GM06990 (cell line): Measurements from ENCODE around the gene FAHD1.

Experiments
- DNase-seq: peaks from one replicate; pipeline ENCODE4 v3.0.0-alpha.2; 2011; ENCODE audit not compliant: insufficient read length; ENCODE audit errors: extremely low read depth
- H3K27me3 ChIP-seq: replicated peaks from 2 replicates; pipeline ENCODE4 v1.6.0; 2011; ENCODE audit warnings: low read length; ENCODE audit not compliant: control insufficient read depth, insufficient read depth
- H3K36me3 ChIP-seq: 2 replicates; pipeline ENCODE4 v1.5.1; 2011; ENCODE audit warnings: low read length; ENCODE audit not compliant: control insufficient read depth, insufficient read depth
- H3K4me3 ChIP-seq: replicated peaks from 2 replicates; pipeline ENCODE4 v1.5.1; 2011; ENCODE audit warnings: low read depth, mild to moderate bottlenecking, control low read depth, low read length
- TF ChIP-seq, protein P1 (sequence below): IDR thresholded peaks from 2 replicates; pipeline ENCODE4 v1.5.1; 2011; ENCODE audit warnings: low read length, control low read depth, mild to moderate bottlenecking, inconsistent platforms; ENCODE audit not compliant: insufficient read depth, poor library complexity, severe bottlenecking

The FAHD1 gene

DNA sequence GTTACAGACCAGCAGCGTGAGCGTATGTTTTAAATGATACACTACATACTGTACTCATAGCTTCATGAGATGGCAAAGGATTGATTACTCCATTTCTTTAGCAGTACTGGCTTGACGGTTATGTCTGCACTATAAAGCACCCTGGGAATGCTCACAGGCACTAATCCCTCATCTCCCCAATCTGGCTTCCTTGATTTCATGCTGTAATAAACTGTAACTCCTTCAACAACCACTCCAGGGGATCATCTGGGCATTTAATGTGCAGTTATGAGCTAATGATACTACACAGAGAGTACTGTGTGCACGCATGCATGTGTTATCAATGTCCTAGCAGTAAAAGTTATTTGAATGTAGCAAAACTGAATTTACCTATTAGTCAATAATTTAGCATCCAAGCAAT, 24.8 kb downstream of the FAHD1 start:
- TF ChIP-seq, protein P1, sequence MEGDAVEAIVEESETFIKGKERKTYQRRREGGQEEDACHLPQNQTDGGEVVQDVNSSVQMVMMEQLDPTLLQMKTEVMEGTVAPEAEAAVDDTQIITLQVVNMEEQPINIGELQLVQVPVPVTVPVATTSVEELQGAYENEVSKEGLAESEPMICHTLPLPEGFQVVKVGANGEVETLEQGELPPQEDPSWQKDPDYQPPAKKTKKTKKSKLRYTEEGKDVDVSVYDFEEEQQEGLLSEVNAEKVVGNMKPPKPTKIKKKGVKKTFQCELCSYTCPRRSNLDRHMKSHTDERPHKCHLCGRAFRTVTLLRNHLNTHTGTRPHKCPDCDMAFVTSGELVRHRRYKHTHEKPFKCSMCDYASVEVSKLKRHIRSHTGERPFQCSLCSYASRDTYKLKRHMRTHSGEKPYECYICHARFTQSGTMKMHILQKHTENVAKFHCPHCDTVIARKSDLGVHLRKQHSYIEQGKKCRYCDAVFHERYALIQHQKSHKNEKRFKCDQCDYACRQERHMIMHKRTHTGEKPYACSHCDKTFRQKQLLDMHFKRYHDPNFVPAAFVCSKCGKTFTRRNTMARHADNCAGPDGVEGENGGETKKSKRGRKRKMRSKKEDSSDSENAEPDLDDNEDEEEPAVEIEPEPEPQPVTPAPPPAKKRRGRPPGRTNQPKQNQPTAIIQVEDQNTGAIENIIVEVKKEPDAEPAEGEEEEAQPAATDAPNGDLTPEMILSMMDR, result no peak
- Histone ChIP-seq H3K36me3 (no peaks in the 10 kb centered on the region), H3K27me3 (no peaks in the 10 kb centered on the region; the same call in 1 of the 2 replicates), H3K4me3 (no peak overlapping the region)
- no peak for DNase-seq

DNA sequence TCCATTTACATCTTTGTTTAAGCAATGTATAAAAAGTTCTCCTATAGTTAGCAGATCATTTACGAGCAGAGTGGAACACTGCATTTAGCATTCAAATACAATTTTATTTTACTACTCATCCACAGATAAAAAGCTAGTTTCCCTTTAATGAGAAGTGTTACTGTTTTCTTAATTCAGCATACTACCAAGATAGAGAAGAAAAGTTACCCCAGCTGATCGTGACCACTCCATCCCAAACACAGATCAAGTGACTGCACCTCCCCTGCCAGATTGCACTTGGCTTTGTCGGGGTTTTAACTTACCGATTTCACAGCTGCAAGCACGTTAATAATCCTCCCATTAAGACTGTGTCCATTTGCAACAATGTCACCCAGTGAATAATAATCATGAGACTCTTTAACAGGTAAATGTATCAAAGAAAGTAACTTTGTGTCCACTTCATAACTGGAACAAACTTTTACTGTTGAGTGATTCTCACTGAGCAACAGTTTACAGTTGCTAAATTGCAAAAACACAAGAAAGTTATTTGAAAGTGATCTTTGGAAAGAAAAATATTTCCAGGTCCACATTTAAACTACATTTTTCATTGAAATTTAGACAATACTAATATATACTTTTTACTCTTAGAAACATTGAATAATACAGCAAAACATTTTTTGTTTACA, 30.6 kb downstream of the FAHD1 start:
- Histone ChIP-seq H3K4me3 (no peak overlapping the region), H3K36me3 (no peaks in the 10 kb centered on the region), H3K27me3 (no peaks in the 10 kb centered on the region; the same call in 1 of the 2 replicates)
- TF ChIP-seq, protein P1, result no peak
- DNase-seq, result no peak

DNA sequence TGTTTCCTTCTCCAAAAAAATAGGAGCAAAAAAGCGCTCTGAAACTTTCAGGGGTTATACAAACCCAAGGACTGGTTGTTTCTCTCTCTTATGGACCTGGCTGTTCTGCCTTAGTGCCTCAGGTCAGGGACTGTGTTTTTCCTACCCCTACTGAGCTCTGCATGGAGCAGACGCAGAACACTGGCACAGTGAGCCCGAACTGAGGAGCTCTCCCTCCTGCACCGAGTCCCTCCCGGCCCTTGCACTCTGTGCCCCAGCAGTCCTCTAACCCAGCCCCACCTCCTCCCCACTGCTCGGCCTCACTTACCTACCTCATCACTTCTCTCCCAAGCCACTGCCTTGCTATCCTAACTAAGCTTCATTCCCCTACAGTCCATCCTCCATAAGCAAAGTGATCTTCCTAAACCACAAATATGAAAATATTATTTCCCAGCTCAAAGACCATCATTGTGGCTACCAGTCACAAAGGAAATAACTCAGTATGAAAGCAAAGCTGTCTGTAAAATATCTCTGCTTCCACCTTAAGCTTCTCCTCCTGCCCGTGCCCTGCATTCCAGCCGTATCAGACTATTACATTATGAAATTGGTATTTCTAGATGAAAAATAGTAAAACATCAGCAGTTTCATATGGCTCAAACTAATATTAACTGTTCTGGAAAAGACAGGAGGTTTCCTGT, 31.3 kb downstream of the FAHD1 start:
- H3K4me3 ChIP-seq, result no peak overlapping the region
- no peak for DNase-seq
- TF ChIP-seq, protein P1, result no peak
- H3K27me3 ChIP-seq, result no peaks in the 10 kb centered on the region; the same call in 1 of the 2 replicates
- no peaks in the 10 kb centered on the region for H3K36me3 ChIP-seq

DNA sequence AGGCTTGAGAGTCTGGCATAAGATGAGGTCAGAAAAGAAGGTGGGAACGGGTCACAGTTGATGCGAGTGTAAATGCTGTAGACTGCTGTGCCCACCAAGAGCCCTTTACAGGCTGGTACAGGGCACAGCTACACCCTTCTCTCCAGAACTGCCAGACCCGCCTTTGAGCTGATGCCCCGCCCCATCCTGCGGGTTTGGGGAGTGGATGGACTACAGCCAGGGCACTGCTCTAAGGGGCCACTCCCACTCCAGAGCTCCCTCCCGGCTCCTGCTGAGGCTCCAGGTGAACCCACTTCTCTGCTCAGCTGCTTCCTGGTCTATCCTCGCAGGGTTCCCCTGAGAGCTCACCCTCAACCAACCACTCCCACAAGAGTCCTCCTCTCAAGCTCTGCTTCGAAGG, 32.6 kb downstream of the FAHD1 start:
- Histone ChIP-seq H3K4me3 (no peak overlapping the region), H3K27me3 (no peaks in the 10 kb centered on the region; the same call in 1 of the 2 replicates), H3K36me3 (no peaks in the 10 kb centered on the region)
- TF ChIP-seq, protein P1, result no peak
- DNase-seq, result no peak

DNA sequence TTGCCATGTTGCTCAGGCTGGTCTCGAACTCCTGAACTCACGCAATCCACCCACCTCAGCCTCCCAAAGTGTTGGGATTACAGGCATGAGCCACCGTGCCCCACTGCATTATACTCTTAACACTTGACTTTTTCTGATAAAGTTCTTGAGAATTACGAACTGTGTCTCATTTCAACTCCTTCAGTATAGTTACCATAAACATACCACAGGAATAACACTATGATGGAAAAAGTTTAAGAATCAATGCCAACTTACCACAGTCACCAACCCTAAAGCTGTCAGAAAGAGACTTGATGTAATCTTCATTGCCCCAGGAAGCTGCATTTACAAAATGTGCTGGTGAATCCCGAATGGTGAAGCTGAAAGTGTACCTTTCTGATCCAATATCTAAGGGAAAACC, 34.7 kb downstream of the FAHD1 start:
- H3K4me3 ChIP-seq, result no peak overlapping the region
- no peak for DNase-seq
- no peaks in the 10 kb centered on the region for H3K36me3 ChIP-seq
- TF ChIP-seq, protein P1, result no peak
- H3K27me3 ChIP-seq, result no peaks in the 10 kb centered on the region; the same call in 1 of the 2 replicates

DNA sequence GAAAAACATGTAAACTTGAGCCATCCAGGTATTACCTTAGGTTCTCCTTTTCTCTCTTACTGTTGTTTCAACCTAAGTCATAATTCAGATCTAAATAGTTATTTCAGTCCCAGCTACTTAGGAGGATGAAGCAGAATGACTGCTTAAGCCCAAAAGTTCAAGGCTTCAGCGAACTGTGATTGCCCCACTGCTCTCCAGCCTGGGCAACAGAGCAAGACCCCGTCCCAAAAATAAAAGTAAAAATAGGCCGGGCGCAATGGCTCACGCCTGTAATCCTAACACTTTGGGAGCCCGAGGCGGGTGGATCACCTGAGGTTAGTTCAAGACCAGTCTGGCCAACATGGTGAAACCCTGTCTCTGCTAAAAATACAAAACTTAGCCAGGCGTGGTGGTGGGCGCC, 35.4 kb downstream of the FAHD1 start:
- TF ChIP-seq, protein P1, result no peak
- no peaks in the 10 kb centered on the region for H3K36me3 ChIP-seq

More for the DNA sequence above, 35.4 kb downstream of the FAHD1 start:
- DNase-seq, result no peak
- Histone ChIP-seq H3K4me3 (no peak overlapping the region), H3K27me3 (no peaks in the 10 kb centered on the region; the same call in 1 of the 2 replicates)
